GM12891 (cell line): ENCODE data around the gene NEDD4L.

Source experiments
- POLR2A ChIP-seq: IDR thresholded peaks from 2 replicates; pipeline ENCODE4 v1.6.1; 2011; ENCODE audit warnings: low read depth, low read length, control low read depth
- POLR2AphosphoS5 ChIP-seq: IDR thresholded peaks from 2 replicates; pipeline ENCODE4 v1.6.1; 2011; ENCODE audit warnings: low read depth, low read length, control low read depth

DNA sequence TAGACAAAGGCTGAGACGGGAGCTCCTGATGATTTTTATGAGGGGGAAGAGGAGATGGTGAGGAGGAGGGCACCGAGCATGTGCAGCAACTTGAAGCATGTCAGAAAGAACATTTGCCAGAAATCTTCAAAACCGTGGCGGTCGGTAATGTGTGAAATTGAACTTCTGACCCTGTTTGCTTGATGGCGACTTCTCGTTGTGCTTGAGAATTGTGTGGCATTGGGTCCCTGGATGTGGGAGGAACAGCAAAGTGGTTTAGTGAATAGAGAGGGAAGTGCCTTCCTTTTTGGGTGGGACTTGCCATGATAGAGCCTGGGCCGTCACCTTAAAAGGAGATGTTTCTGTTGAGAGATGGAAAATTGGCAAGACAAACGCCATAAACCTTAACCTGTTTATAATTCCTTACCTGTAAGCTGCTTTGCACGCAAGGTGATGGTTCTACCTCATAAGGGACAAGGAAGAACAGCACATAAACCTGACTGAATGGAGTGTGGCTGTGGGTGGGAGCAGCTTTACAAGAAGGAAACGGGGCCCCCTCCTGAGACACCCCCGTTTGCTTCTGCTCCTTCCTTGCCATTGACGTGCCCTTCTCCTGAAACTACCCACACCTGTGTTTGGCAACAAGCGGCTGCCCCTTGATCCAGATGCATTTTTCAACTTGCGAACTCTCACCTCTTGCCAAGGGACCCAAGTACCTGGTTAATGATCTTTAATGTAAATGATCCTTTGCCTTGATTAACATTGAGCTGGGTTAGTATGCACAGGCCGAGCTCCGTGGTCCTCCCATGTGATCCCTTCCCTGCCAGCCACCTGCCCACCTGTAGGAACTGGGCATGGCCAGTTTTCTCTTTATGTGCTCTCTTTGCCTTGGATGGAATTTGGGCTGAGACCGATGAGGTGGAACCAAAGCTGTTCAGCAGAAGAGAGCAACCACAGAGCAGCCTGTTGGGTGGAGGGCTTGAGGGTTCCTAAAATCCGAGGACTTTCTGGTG is 153.2 kb downstream of the NEDD4L start:
- TF ChIP-seq POLR2AphosphoS5 (no peak), POLR2A (no peak)
